ENCODE measurements around the gene LRMDA. TPM values are rescaled to one million over a fixed set of nuclear protein-coding genes. Genes with fewer than 3 reads are reported as not detected.

Gene LRMDA
- polyA plus RNA-seq, 3 donors: 39.8 to 59.6 (median 56.4) TPM

- no peak for TF ChIP-seq CTCF (IDR thresholded peaks at IDR 0.05)
- WGBS (ENCODE audit: insufficient coverage): 97% methylated on average over 3 of the region's 4 CpGs
- Mint-ChIP-seq H3K36me3 (no peaks in the 10 kb centered on the region), H3K27me3 (ENCODE audit: low read depth in 3 of 3) (no peaks in the 10 kb centered on the region), H3K4me1 (peaks cover 3% of the 10 kb centered on the region), H3K9me3 (no peaks in the 10 kb centered on the region), H3K27ac (no peak overlapping the region), H3K4me3 (no peak overlapping the region)
- no peak overlapping the region for H3K4me3 ChIP-seq (replicated peaks in 1 of 3; ENCODE audit: low read depth in 2 of 3, low read length in 3 of 3)
- intact Hi-C loops (cut with micrococcal nuclease): no loop called here
- no peaks in the 10 kb centered on the region for H3K4me1 ChIP-seq (ENCODE audit: control insufficient read depth in 1 of 2, insufficient read depth in 2 of 2, low read length in 2 of 2)
- H2AFZ ChIP-seq (ENCODE audit: insufficient read depth, low read depth, low read length, poor library complexity, severe bottlenecking): no peak overlapping the region
- no peak overlapping the region for H3K4me2 ChIP-seq (replicated peaks; ENCODE audit: extremely low read depth, low read length, poor library complexity, severe bottlenecking)
- H3K27ac ChIP-seq (ENCODE audit: low read depth in 1 of 2, low read length in 2 of 2): no peak overlapping the region
- no peaks in the 10 kb centered on the region for H3K79me2 ChIP-seq (ENCODE audit: insufficient read depth, low read length)
- H3K9ac ChIP-seq (ENCODE audit: insufficient read depth, low read length, poor library complexity, severe bottlenecking): no peak overlapping the region
- H3K27me3 ChIP-seq (ENCODE audit: control insufficient read depth in 2 of 2, insufficient read depth in 2 of 2, low read length in 2 of 2): no peaks in the 10 kb centered on the region
- H3K9me3 ChIP-seq (replicated peaks in 1 of 2; ENCODE audit: control insufficient read depth in 1 of 2, insufficient read depth in 1 of 2, low read length in 2 of 2): no peaks in the 10 kb centered on the region
- no peaks in the 10 kb centered on the region for H4K20me1 ChIP-seq (ENCODE audit: insufficient read depth, low read length)
- DNase-seq: no peak
- no peaks in the 10 kb centered on the region for H3K36me3 ChIP-seq (replicated peaks in 1 of 2; ENCODE audit: control insufficient read depth in 1 of 2, insufficient read depth in 2 of 2, low read length in 2 of 2)
Observed at GRCh38 chr10:76297358-76297757, 865.9 kb downstream of the LRMDA start.

- Mint-ChIP-seq H3K27me3 (ENCODE audit: low read depth in 3 of 3) (no peaks in the 10 kb centered on the region), H3K4me1 (peaks cover 3% of the 10 kb centered on the region), H3K9me3 (no peaks in the 10 kb centered on the region), H3K27ac (no peak overlapping the region), H3K36me3 (no peaks in the 10 kb centered on the region), H3K4me3 (no peak overlapping the region)
- no peak overlapping the region for H2AFZ ChIP-seq (ENCODE audit: insufficient read depth, low read depth, low read length, poor library complexity, severe bottlenecking)
- H3K9me3 ChIP-seq (replicated peaks in 1 of 2; ENCODE audit: control insufficient read depth in 1 of 2, insufficient read depth in 1 of 2, low read length in 2 of 2): no peaks in the 10 kb centered on the region
- H3K36me3 ChIP-seq (replicated peaks in 1 of 2; ENCODE audit: control insufficient read depth in 1 of 2, insufficient read depth in 2 of 2, low read length in 2 of 2): no peaks in the 10 kb centered on the region
- no peaks in the 10 kb centered on the region for H3K79me2 ChIP-seq (ENCODE audit: insufficient read depth, low read length)
- no peaks in the 10 kb centered on the region for H3K4me1 ChIP-seq (ENCODE audit: control insufficient read depth in 1 of 2, insufficient read depth in 2 of 2, low read length in 2 of 2)
- no peak overlapping the region for H3K4me2 ChIP-seq (replicated peaks; ENCODE audit: extremely low read depth, low read length, poor library complexity, severe bottlenecking)
- no peak for TF ChIP-seq CTCF (IDR thresholded peaks at IDR 0.05)
- intact Hi-C loops (cut with micrococcal nuclease): no loop called here
- no peak for DNase-seq
- WGBS (ENCODE audit: insufficient coverage): over 99% methylated on average over 9 of the region's 10 CpGs
- H3K4me3 ChIP-seq (replicated peaks in 1 of 3; ENCODE audit: low read depth in 2 of 3, low read length in 3 of 3): no peak overlapping the region
- no peaks in the 10 kb centered on the region for H3K27me3 ChIP-seq (ENCODE audit: control insufficient read depth in 2 of 2, insufficient read depth in 2 of 2, low read length in 2 of 2)
- H3K9ac ChIP-seq (ENCODE audit: insufficient read depth, low read length, poor library complexity, severe bottlenecking): no peak overlapping the region
- H3K27ac ChIP-seq (ENCODE audit: low read depth in 1 of 2, low read length in 2 of 2): no peak overlapping the region
- H4K20me1 ChIP-seq (ENCODE audit: insufficient read depth, low read length): no peaks in the 10 kb centered on the region
Observed at GRCh38 chr10:76297780-76298281, 866.4 kb downstream of the LRMDA start.

Measured in CD14-positive monocyte (primary cell).